Suprapubic skin (tissue), 4 donors: ENCODE measurements around the gene MAP3K10.

Experiments
- POLR2A ChIP-seq, 2 donors: fragments of 450-650 bp; IDR thresholded peaks; one replicate each; pipeline ENCODE4 v1.6.1; 2017; ENCODE audit warnings: antibody characterized with exemption in 2 of 2, mild to moderate bottlenecking in 2 of 2, moderate library complexity in 2 of 2
- POLR2AphosphoS5 ChIP-seq, 3 donors: sonication (generic); formaldehyde crosslinking; IDR thresholded peaks; one replicate each; pipeline ENCODE4 v1.6.1; 2017; ENCODE audit warnings: antibody characterized with exemption in 3 of 3
- TF ChIP-seq, protein P1 (sequence below), 2 donors: fragments of 200-600 bp in 1 of 2; fragments of 450-650 bp in 1 of 2; sonication (generic) in 1 of 2; IDR thresholded peaks; one replicate each; pipeline ENCODE4 v1.5.1; 2016 to 2019; ENCODE audit warnings: antibody characterized with exemption in 2 of 2, mild to moderate bottlenecking in 1 of 2, moderate library complexity in 1 of 2

DNA sequence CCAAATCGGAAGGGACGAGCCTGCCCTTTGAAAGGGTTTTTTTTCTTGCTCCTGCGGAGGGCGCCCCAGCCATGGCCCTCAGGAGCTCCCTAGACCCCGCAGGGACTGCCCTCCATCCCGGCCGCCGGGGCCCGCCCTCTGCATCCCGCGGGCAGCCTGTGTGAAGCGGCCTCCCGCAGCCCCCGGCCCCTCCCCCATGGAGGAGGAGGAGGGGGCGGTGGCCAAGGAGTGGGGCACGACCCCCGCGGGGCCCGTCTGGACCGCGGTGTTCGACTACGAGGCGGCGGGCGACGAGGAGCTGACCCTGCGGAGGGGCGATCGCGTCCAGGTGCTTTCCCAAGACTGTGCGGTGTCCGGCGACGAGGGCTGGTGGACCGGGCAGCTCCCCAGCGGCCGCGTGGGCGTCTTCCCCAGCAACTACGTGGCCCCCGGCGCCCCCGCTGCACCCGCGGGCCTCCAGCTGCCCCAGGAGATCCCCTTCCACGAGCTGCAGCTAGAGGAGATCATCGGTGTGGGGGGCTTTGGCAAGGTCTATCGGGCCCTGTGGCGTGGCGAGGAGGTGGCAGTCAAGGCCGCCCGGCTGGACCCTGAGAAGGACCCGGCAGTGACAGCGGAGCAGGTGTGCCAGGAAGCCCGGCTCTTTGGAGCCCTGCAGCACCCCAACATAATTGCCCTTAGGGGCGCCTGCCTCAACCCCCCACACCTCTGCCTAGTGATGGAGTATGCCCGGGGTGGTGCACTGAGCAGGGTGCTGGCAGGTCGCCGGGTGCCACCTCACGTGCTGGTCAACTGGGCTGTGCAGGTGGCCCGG lies 815 bp downstream of the MAP3K10 start:
- TF ChIP-seq POLR2AphosphoS5 (IDR thresholded peaks at IDR 0.05) (no peak), POLR2A (IDR thresholded peaks at IDR 0.05) (no peak)
- TF ChIP-seq, protein P1, sequence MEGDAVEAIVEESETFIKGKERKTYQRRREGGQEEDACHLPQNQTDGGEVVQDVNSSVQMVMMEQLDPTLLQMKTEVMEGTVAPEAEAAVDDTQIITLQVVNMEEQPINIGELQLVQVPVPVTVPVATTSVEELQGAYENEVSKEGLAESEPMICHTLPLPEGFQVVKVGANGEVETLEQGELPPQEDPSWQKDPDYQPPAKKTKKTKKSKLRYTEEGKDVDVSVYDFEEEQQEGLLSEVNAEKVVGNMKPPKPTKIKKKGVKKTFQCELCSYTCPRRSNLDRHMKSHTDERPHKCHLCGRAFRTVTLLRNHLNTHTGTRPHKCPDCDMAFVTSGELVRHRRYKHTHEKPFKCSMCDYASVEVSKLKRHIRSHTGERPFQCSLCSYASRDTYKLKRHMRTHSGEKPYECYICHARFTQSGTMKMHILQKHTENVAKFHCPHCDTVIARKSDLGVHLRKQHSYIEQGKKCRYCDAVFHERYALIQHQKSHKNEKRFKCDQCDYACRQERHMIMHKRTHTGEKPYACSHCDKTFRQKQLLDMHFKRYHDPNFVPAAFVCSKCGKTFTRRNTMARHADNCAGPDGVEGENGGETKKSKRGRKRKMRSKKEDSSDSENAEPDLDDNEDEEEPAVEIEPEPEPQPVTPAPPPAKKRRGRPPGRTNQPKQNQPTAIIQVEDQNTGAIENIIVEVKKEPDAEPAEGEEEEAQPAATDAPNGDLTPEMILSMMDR (IDR thresholded peaks at IDR 0.05) = no peak
